Activated naive CD4-positive, alpha-beta T cell treated with anti-CD3 and anti-CD28 coated beads for 36 hours (primary cell): ENCODE measurements around the gene ACTN4. TPM values are rescaled to one million over a fixed set of nuclear protein-coding genes. Genes with fewer than 3 reads are reported as not detected.

Experiments used
- CTCF ChIA-PET: fragments of 350-600 bp; sonication (Branson Sonifier 250); formaldehyde crosslinking; loops from one replicate; lab custom pipeline; 2021; ENCODE audit warnings: antibody characterized with exemption; lab: Charles Lee
- DNase-seq: peaks from one replicate; pipeline ENCODE4 v3.0.0-alpha.2; 2020
- H3K27ac Mint-ChIP-seq: one replicate; pipeline ENCODE4 v1.8.0; 2021; ENCODE audit warnings: mild to moderate bottlenecking, mixed read lengths
- H3K27me3 Mint-ChIP-seq: one replicate; pipeline ENCODE4 v1.8.0; 2021; ENCODE audit warnings: low read depth, mixed read lengths
- H3K36me3 Mint-ChIP-seq: one replicate; pipeline ENCODE4 v1.8.0; 2021; ENCODE audit warnings: low read depth, mixed read lengths
- H3K4me1 Mint-ChIP-seq: one replicate; pipeline ENCODE4 v1.8.0; 2021; ENCODE audit warnings: low read depth, mixed read lengths
- H3K4me3 Mint-ChIP-seq: one replicate; pipeline ENCODE4 v1.8.0; 2021; ENCODE audit warnings: mild to moderate bottlenecking, moderate library complexity, mixed read lengths
- H3K9me3 Mint-ChIP-seq: one replicate; pipeline ENCODE4 v1.8.0; 2021; ENCODE audit warnings: mixed read lengths
- intact Hi-C: fragments of 100-400 bp; cut with micrococcal nuclease; formaldehyde crosslinking; loops from one replicate; pipeline ENCODE4 v1.15.1; 2023
- total RNA-seq, 2 experiments: library from RNA; stranded (reverse); gene quantifications; one replicate each; pipeline ENCODE4 v1.2.3, GENCODE V29; 2021

The ACTN4 gene
- total RNA-seq, 2 experiments from 2014 or later, result 117 to 119 TPM

DNA sequence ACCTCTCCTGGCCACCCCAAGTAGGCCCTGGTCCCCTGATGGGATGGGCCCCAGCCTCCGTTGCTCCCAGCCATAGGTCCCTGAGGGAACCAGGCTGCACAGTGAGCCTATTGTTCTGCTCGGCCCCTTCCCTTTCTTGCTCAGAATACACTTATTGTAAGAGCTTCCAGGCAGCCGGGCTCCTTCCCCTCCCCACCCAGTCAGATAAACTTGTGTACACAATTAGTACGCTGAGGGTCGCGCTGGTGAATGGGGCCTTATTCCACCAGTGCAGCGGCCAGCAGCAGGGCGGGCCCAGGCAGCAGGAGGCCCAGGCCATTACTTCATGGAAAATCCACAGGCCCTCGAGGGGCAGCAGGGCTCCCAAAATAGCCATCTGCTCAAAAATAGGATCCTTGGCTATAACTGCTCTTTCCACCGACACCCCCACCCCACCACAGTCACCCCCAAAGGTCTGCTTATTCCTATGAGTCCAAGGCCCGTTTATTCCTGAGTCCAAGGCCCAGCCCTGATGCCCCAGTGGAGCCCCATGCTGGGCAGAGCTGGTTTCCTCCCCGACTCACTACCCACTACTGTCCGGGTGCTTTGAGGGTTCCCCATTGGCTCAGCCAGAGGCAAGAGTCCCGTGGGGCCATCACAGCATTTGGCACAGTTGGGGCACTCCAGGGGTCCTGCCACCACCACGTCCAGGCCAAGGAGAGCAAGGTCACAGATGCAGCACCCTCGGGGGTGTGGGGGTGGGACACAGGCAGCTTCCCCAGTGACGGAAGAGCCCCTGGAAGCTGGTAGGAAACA lies 74.7 kb downstream of the ACTN4 start:
- no peaks in the 10 kb centered on the region for H3K27me3 Mint-ChIP-seq
- intact Hi-C loops, result no loop called here
- peaks cover 7% of the 10 kb centered on the region for H3K36me3 Mint-ChIP-seq
- DNase-seq, result no peak
- no peaks in the 10 kb centered on the region for H3K9me3 Mint-ChIP-seq
- no peak overlapping the region for H3K4me3 Mint-ChIP-seq
- no peaks in the 10 kb centered on the region for H3K4me1 Mint-ChIP-seq
- CTCF ChIA-PET, result no interaction called here
- no peak overlapping the region for H3K27ac Mint-ChIP-seq

DNA sequence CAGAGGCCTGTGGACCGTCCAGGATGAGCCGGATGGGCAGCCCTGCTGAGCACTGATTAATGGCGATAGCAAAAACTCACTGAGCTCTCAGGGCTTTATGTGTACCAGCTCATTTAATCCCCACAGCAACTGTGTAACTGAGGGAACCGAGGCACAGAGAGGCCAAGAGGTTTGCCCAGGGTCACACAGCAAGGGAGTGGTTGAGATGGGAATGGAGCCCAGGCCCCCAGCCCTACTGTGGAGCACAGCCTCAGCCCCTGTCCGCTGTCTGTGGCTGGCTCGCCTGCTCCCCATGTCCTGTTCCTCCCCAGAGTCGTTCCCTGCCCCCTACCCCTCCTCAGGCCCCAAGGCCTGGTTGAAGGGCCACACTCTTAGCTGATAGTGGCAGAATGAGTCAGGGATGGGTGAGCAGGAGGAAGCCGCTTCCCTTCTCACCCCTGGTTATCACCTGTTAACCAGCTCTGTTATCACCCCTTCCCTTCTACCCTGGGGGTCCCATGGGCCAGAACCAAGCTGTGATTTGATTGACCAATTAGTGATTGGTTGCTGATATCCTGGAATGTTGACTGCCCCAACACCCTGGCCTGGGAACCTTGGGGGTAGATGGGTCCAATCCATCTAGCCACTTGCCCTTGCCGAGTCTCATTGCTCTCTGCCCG lies 75.6 kb downstream of the ACTN4 start:
- CTCF ChIA-PET, result no interaction called here
- Mint-ChIP-seq H3K9me3 (no peaks in the 10 kb centered on the region), H3K27ac (no peak overlapping the region), H3K4me1 (no peaks in the 10 kb centered on the region), H3K4me3 (no peak overlapping the region), H3K36me3 (peaks cover 6% of the 10 kb centered on the region), H3K27me3 (no peaks in the 10 kb centered on the region)
- no peak for DNase-seq
- intact Hi-C loops, result no loop called here

- intact Hi-C loops, result no loop called here
- Mint-ChIP-seq H3K27me3 (no peaks in the 10 kb centered on the region), H3K4me3 (no peak overlapping the region), H3K36me3 (peaks cover 5% of the 10 kb centered on the region), H3K4me1 (no peaks in the 10 kb centered on the region), H3K27ac (no peak overlapping the region), H3K9me3 (no peaks in the 10 kb centered on the region)
- CTCF ChIA-PET, result interaction anchor here (1.1 kb wide), 1 partner anchor 207 kb away, joined by 4 read pairs; the partner anchor contains the start of genes MRPS12 and SARS2
- DNase-seq, result no peak
Measured at GRCh38 chr19:38723606-38723965, 76.1 kb downstream of the ACTN4 start.

- Mint-ChIP-seq H3K36me3 (peaks cover 3% of the 10 kb centered on the region), H3K9me3 (no peaks in the 10 kb centered on the region), H3K27ac (no peak overlapping the region), H3K4me1 (no peaks in the 10 kb centered on the region), H3K27me3 (no peaks in the 10 kb centered on the region), H3K4me3 (no peak overlapping the region)
- CTCF ChIA-PET, result interaction anchor here (1.1 kb wide), 1 partner anchor 206 kb away, joined by 4 read pairs; the partner anchor contains the start of genes MRPS12 and SARS2
- intact Hi-C loops, result no loop called here
- no peak for DNase-seq
Measured at GRCh38 chr19:38723990-38724854, 76.8 kb downstream of the ACTN4 start.

- DNase-seq, result no peak
- Mint-ChIP-seq H3K27me3 (no peaks in the 10 kb centered on the region), H3K4me1 (peaks cover 3% of the 10 kb centered on the region), H3K27ac (no peak overlapping the region), H3K9me3 (no peaks in the 10 kb centered on the region), H3K36me3 (peaks cover 5% of the 10 kb centered on the region), H3K4me3 (no peak overlapping the region)
- intact Hi-C loops, result no loop called here
- CTCF ChIA-PET, result interaction anchor here (0.6 to 0.9 kb wide), 2 partner anchors 143 to 210 kb away, joined by 3 to 5 read pairs; no protein-coding TSS in a partner anchor
Measured at GRCh38 chr19:38725469-38726283, 78.2 kb downstream of the ACTN4 start.

DNA sequence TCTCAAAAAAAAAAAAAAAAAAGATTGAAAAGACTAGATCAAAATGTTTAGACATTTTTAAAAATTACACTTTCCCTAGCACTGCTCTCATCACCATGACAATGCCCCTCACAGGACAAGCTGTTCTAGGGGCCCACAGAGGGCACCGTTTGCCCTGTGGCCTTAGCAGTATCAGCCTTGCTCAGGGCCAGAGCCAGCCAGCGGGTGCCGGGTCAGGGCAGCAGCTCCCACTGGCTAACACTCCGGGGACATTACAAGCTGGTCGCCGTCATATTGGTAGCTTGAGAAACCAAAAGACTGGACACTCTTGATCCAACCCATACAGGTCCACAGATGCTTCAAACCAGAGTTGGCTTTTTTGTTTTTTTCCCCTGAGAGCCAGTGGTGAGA lies 78.8 kb downstream of the ACTN4 start:
- Mint-ChIP-seq H3K9me3 (no peaks in the 10 kb centered on the region), H3K27ac (no peak overlapping the region), H3K27me3 (no peaks in the 10 kb centered on the region), H3K4me1 (peaks cover 3% of the 10 kb centered on the region), H3K36me3 (peaks cover 5% of the 10 kb centered on the region), H3K4me3 (no peak overlapping the region)
- CTCF ChIA-PET, result interaction anchor here (0.9 kb wide), 1 partner anchor 211 kb away, joined by 5 read pairs; no protein-coding TSS in a partner anchor
- intact Hi-C loops, result no loop called here
- DNase-seq, result no peak

DNA sequence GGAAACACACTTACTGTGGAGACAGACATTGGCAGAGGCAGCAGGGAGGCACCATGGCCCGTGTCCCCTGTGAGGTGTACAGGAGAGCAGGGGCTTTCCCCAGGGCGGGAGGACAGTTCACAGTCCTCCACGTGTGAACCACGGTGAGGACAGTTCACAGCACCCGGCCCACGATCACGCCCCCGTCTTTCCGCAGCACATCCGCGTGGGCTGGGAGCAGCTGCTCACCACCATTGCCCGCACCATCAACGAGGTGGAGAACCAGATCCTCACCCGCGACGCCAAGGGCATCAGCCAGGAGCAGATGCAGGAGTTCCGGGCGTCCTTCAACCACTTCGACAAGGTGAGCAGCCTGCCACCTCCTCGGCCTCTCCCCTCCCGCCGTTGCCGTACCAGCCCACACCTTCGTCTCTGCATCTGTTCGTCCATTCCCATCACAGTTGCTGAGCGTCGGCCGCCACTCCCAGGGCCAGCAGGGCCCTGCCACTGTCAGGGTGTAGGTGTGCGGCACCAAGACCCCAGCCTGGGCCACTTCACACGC lies 79.4 kb downstream of the ACTN4 start:
- Mint-ChIP-seq H3K36me3 (peaks cover 5% of the 10 kb centered on the region), H3K4me3 (no peak overlapping the region), H3K27me3 (no peaks in the 10 kb centered on the region), H3K4me1 (peaks cover 3% of the 10 kb centered on the region), H3K27ac (no peak overlapping the region), H3K9me3 (no peaks in the 10 kb centered on the region)
- CTCF ChIA-PET, result no interaction called here
- no peak for DNase-seq
- intact Hi-C loops, result no loop called here

DNA sequence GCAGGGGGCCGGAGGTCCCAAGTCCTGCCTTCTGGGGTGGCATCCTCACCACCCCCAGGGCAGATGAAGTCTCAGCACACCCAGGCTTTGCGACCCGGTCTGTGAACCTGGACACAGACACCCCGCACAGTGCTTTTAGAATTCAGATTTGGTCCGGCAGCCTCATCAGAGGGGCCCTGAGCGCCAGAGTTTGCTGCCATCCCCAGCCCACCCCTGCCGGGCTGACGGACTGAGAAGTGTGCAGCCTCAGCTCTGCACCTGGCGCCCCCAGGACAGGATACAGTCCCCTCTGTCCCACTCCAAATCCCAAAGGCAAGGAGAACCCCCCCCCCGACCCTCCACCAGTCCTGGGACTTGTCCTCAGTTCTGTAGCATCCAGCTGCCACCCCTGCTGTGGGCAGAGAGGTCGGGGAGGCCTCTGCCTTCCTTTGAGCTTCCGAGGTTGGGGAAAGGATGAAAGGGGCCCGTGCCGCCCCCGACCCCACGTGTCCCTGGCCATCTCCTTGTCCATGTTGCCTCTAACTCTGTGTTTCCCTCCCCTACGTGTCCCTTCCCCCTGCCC lies 79.9 kb downstream of the ACTN4 start:
- Mint-ChIP-seq H3K9me3 (no peaks in the 10 kb centered on the region), H3K27me3 (no peaks in the 10 kb centered on the region), H3K4me1 (peaks cover 3% of the 10 kb centered on the region), H3K4me3 (no peak overlapping the region), H3K36me3 (peaks cover 3% of the 10 kb centered on the region), H3K27ac (no peak overlapping the region)
- DNase-seq, result no peak
- intact Hi-C loops, result no loop called here
- CTCF ChIA-PET, result no interaction called here

- DNase-seq, result no peak
- no peak overlapping the region for H3K27ac Mint-ChIP-seq
- intact Hi-C loops, result no loop called here
- no peaks in the 10 kb centered on the region for H3K9me3 Mint-ChIP-seq
- no peak overlapping the region for H3K4me3 Mint-ChIP-seq
- peaks cover 3% of the 10 kb centered on the region for H3K4me1 Mint-ChIP-seq
- CTCF ChIA-PET, result no interaction called here
- H3K27me3 Mint-ChIP-seq, result no peaks in the 10 kb centered on the region
- H3K36me3 Mint-ChIP-seq, result peaks cover 3% of the 10 kb centered on the region
Measured at GRCh38 chr19:38727868-38728660, 80.6 kb downstream of the ACTN4 start.

DNA sequence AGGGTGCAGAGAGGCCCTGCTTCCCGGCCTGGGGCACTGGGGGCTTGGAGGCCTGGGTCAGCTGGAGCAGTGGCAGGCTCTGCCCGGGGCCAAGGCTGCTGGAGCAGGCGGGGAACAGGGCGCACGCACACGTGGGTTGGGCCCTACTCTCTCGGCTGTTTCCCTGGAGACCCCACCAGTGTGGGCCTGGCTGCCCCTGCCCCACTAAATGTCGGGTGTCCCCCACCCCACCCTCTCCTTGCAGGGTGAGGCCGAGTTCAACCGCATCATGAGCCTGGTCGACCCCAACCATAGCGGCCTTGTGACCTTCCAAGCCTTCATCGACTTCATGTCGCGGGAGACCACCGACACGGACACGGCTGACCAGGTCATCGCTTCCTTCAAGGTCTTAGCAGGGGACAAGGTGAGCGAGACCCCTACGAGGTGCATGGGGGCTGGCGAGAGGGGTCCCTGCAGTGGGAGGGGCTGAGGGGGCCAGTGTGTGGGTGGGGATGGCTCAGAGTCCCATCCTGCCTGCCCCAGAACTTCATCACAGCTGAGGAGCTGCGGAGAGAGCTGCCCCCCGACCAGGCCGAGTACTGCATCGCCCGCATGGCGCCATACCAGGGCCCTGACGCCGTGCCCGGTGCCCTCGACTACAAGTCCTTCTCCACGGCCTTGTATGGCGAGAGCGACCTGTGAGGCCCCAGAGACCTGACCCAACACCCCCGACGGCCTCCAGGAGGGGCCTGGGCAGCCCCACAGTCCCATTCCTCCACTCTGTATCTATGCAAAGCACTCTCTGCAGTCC lies 81.5 kb downstream of the ACTN4 start:
- Mint-ChIP-seq H3K4me3 (no peak overlapping the region), H3K9me3 (no peaks in the 10 kb centered on the region), H3K36me3 (peaks cover 3% of the 10 kb centered on the region), H3K27me3 (no peaks in the 10 kb centered on the region), H3K27ac (no peak overlapping the region), H3K4me1 (peaks cover 3% of the 10 kb centered on the region)
- DNase-seq, result no peak
- CTCF ChIA-PET, result no interaction called here
- intact Hi-C loops, result loop anchor here (1.0 kb wide), 2 partner anchors 109 to 201 kb away; partner anchors contain the start of genes MRPS12 and SARS2
